SH-SY5Y (cell line): ENCODE measurements around the gene RPL22L1.

ENCODE experiments used
- GATA2 ChIP-seq: IDR thresholded peaks from 2 replicates; pipeline ENCODE4 v1.6.1; 2011; ENCODE audit warnings: mild to moderate bottlenecking, low read depth, low read length
- GATA3 ChIP-seq: IDR thresholded peaks from 2 replicates; pipeline ENCODE4 v1.6.1; 2011; ENCODE audit warnings: low read depth, mild to moderate bottlenecking, low read length, moderate library complexity

RPL22L1 gene

DNA sequence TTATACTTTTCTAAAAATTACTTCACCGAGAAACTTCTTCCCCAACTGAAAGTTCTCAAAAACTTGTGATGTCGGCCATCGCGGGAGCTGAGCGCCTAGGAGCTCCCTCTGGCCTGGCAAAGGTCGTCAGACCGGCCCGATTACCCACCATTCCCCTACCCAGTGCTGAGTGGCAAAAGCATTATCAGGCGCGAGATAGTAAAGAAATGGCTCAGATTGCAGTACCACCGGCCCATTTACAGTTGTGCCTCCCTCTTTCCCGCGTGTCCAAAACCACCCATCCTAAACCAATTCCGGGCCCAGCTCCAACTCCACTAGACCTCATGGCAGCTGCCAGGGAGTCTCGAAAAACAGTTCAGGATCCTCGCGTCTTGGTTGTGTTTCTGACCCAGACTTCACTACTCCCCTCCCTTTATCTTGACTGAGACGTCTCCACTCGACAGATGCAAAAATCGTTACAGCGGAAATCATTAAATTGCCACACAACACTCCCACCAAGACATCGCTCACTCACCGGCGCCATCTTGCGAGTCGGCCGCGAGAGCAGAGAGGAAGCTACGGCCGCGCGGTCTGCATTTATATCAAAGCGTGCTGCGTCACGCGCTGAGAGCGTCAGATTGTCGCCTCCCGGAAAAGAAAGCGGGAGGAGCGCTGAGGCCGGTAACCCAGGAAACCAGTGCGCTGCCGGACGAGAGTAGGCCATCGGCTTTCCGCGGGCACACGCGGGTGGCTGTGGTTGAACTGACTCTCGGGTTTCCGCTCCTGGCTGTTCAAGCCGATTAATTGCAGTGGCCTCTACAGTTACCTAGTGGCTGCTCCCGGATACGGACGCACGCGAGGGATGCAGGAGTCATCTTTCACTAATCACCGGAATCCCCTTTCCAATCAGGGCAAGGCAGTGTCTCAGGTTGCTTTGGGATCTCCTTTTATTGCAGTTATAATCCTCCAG is at the start of gene RPL22L1:
Gene RPL22L1, minus strand, starts transcription at position 551 of the 949 bp plus-strand sequence. Its CDS starts 28 bp downstream, at position 523.
- TF ChIP-seq GATA2 (no peak), GATA3 (no peak)

DNA sequence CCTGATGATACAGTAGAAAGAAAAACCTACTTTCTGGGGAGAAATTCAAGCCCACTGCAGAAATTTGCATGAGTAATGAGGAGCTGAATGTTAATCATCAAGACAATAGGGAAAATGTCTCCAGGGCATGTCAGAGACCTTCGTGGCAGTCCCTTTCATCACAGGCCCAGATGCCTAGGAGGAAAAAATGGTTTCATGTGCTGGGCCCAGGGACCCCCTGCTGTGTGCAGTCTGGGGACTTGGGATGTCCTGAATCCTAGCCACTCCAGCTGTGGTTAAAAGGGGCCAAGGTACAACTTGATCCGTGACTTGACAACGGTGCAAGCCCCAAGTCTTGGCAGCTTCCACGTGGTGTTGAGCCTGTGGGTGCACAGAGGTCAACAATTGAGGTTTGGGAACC is 48.7 kb upstream of the RPL22L1 start:
- TF ChIP-seq GATA2 (no peak), GATA3 (no peak)

DNA sequence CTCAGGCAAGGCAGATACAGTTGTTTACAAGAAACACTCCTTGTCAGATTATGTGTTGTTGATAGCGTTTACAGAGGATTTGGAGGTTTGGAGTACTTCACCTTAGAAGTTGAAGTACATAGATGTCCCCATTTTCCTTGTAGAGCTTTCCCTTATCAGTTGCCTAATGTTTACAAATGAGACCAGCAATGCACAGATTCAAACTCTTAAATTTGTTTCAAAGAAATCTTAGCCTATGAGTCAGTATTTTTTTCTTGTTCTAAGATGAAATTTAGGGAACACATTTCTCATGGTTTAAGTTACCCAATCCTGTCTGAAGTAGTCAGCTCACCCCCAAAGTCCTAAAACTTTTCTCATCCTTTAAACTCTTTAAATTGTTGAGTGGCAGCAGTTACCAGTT is 44.7 kb upstream of the RPL22L1 start:
- TF ChIP-seq GATA3 = no peak
- no peak for TF ChIP-seq GATA2

DNA sequence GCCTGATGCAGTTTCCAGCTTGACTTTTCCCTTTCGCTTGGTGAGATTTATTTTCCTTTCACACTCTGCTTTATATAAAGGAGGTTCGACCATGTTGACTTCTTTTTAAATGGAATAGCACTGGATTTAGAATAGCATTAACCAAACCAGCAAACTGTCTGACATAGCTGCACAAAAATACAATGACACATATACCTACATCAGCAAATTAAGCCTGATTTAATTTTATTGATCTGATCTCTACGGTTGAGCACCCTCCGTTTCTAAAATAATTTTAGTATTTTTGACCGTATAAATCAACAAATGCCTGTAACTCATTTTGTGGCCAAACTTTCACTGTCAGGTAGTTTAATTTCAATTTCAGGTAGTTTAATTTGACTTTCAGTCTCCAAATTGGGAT is 44.2 kb upstream of the RPL22L1 start:
- TF ChIP-seq GATA2 = no peak
- no peak for TF ChIP-seq GATA3

DNA sequence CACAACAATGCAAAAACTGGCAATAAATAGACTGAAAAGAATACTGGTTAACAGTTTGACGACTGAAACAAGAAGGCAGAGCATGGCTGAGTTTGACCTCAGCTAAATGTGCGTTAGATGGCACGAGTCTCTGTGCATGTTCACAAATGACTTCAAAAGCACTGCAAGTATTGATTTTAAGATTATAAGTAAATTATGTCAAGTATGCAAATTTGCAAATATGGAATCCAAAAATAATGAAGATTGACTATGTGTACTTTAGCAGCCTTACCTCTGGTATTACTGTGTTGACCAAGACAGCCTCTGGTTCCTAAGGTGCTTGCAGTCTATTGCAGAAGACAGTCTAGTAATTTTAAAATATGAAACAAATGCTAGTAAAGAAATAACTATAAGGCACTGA is 41.1 kb upstream of the RPL22L1 start:
- TF ChIP-seq GATA3 (no peak), GATA2 (no peak)

DNA sequence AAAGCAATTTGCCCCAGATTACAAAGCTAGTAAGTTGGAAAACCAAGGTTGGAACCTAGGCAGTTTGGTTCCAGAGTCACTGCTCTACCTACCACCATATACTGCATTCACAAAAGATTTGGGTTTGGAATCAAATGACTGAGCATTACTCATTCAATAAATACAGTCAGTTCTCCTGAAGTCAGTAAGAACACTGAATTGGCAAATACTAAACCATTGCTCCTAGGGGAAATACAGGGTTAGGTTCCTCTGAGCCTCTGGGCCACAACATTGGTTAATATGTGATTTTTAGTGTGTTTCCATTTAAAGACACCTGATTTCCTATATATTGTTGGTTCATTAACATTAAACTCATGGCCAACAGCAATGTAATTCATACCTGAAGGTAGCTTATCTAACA is 40.5 kb upstream of the RPL22L1 start:
- no peak for TF ChIP-seq GATA2
- TF ChIP-seq GATA3 = no peak

DNA sequence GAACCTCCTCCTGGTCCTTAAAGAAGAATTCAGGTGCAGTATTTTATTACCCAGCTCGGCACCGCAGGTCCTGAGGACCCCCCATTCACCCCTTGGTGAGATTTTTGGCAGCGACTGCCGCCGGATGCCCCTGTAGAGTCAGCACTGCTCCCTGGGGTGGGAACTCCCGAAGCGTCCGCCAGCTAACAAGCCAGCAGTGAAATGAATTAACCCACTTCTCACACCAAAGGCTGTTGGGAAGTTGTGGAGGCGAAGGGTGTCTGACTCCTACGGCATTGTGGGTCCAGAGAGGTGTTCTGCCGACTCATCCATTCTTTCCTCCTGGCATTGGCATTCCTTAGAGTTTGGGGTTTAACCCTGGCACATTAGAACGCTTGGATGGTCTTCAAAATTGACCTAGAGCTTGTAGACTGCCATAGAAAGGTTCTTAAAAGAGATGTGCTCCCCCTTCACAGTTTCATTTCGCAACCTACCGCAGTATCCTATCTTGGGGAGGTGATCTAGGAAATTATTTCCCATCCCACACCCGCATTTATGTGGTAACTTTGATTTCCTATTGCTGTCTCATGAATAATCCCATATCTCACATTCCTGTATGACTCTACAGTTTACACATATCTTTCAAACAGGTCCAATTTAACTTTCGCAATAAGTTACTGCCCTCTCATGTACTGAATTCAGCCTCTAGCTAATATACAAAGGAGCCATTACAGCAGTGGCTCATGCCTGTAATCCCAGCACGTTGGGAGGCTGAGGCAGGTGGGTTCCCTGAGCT is 39.3 kb upstream of the RPL22L1 start:
- no peak for TF ChIP-seq GATA2
- no peak for TF ChIP-seq GATA3

DNA sequence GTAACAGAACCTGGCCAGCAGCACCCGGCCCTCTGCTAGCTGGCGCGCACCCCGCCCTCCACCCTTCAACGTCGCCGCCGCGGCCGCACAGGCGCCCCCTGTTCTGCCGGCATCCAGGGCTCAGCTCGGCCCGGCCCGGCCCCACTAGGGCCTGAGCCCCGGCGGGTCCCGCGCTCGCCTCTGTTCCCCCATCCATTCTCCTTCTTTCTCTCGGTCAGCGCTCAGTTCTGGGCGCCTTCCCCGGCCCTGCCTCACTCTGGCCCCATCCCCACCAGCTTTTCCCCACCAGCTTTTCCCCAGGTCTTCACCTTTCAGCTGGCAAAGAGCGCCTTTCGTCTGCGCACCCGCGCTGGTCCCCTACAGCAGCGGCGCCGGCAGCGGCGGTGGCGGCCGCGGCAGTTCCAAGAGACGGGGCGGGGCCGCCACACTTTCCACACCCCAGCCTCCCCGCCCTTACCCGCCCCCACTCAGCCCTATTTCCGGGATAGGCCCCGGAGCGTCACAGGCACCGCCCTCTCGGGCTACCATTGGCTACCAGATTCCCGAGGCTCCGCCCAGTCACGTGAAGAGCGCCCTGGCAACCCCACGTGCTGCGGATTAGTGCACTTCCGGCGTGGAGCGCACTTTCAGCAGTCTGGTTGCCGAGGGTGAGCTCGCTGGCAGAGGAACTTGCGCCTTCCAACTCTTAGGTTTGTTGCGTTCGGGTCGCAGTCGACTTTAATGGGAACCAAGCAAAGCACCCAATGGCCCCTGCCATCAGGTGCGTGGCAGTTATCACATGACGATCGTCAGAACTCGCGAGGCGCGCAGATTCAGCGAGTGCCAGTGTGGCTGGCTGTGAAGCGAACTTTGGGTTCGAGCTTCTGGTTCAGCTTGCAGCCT is 38.5 kb upstream of the RPL22L1 start, which contains the start of gene EIF5A2:
Gene EIF5A2, minus strand, starts transcription at position 403 of the 882 bp plus-strand sequence. CDS start 831 bp downstream, outside the sequence.
- TF ChIP-seq GATA2 = no peak
- TF ChIP-seq GATA3 = no peak

DNA sequence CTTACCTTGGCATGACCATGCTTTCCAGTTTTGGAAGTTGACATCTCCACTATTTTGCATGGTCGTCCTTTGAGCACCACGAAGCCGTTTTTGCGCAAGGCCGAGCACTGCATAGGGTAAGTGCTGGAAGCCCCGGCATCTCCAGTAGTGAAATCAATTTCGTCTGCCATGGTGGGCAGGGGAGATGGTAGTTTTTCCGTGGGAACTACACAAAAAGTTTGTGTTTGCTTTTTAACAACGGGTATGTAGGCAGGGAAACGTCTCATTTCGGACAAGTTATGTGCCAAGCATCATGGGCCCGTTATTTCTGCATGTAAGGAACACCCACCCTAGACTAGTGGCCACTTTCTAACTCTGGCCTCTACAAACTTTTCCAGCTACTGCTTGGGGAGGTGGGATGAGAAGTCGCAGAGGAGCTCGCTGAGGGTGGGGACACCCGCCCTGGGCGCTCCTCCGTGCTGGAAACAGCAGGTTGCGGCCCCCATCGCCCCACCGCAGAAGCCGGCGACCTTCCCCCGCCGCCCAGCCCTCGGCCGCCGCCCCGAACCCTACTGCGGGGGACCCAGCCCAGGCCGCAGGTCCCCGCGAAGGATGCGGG is 37.7 kb upstream of the RPL22L1 start:
- no peak for TF ChIP-seq GATA3
- no peak for TF ChIP-seq GATA2

DNA sequence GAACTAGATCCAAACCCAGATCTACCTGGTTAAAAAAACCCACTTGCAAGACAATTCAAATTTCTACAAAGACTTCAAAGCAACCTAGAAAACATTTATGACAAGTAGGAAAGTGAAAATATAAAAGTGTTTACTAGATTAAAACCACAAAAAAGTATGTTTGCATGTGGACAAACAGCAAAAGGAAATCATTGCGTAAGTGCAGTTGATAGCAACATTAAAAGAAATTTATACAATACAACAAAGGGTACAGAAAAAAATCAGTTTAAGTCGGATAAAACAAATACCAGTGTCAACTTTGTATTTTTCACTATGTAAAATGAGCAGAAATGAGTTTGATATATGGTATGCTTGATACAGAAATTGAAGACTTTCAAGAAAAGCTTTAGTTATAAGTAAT is 35.9 kb upstream of the RPL22L1 start:
- TF ChIP-seq GATA3 (no peak), GATA2 (no peak)

DNA sequence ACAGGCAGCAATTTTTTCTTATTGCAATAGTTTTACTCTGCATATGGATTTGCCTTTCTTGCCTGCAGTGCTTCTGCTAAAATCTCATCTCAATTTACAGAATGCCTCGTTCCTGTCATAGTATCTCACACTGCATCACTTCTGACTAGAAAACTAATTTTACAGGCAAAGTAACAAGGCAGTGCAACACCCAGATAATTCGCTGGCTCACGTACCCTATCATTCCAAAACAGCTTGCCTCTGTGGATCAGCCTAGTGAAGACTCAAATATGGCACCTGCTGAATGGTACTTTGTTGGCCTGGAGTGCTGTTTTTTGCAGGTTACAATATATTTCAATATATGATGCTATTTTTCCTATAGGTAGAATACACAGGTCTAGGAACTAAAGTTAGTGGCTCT is 33.1 kb upstream of the RPL22L1 start:
- no peak for TF ChIP-seq GATA3
- TF ChIP-seq GATA2 = no peak

DNA sequence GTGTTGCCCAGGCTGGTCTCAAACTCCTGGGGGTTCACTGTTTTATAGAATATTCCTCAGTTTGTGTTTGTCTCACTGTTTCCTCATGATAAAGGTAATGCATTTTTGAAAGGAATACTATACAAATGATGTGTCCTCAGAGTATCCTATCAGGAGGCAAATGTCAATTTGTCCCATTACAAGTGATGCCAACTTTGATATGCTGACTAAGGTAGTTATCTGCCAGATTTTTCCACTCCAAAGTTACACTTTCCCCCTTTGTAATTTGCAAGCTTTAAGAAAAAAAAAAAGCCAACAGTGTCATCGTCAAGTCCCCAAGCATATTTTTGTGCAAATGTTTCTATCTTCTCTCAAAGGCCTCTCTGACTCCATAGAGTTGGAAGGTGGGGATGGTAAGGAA is 29.5 kb upstream of the RPL22L1 start:
- TF ChIP-seq GATA2 (no peak), GATA3 (no peak)

DNA sequence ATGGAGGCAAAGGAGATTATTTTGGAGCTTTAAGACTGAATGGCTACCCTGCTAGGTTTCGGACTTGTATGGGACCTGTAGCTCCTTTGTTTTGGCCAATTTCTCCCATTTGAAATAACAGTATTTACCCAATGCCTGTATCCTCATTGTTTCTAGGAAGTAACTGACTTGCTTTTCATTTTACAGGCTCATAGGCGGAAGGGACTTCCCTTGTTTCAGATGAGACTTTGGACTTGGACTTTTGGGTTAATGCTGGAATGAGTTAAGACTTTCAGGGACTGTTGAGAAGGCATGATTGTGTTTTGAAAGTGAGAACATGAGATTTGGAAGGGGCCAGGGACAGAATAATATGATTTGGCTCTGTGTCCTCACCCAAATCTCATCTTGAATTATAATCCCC is 28.0 kb upstream of the RPL22L1 start:
- no peak for TF ChIP-seq GATA2
